GM13976 (cell line): Measurements from ENCODE around the gene GLIPR2.

Experiments
- DNase-seq: peaks from one replicate; pipeline ENCODE4 v3.0.0; 2012; ENCODE audit warnings: low spot score
- in situ Hi-C: fragments of 300-500 bp; cut with MboI; formaldehyde crosslinking; loops from one replicate; pipeline ENCODE4 v1.12.0; 2022; ENCODE audit warnings: low sequenced_read_pairs, mixed read lengths, inconsistent platforms; ENCODE audit not compliant: unreplicated experiment
- TF ChIP-seq, protein P1 (sequence below): IDR thresholded peaks from 2 replicates; pipeline ENCODE4 v1.5.1; 2012; ENCODE audit warnings: borderline replicate concordance, mild to moderate bottlenecking; ENCODE audit not compliant: insufficient read depth; ENCODE audit errors: extremely low read depth, missing control alignments, control extremely low read depth

The GLIPR2 gene

DNA sequence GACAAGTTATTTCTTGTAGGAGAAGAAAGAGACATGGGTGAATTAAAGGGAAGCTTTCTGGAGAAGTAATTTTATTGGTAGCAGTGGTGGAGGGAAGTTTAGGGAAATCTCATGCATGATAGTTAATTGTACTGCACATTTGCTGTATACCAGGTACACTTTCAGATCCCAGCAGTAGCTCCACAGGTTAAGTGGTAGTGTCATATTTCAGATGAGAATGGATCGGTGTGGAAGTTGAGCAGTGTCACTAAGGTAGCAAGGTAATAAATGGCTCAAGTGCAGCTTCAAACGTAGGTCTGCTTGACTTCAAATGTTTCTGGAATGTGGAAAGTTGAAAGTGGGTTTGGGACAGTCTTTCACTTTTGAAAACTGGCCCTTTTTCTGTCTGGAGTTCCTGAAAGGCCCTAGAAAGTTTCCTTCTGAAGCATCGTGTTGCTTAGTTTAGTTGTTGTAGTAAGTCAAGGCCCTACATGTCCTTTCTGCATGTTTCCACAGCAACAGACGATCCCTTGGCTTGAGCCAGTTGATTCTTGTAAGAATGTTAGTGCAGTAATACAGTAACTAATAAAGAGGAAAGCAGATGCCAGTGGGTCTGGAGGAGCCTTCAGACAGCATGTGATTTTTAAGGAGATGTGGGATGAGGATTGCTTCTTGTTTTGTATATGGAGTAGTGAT, 57.9 kb downstream of the GLIPR2 start:
- TF ChIP-seq, protein P1, sequence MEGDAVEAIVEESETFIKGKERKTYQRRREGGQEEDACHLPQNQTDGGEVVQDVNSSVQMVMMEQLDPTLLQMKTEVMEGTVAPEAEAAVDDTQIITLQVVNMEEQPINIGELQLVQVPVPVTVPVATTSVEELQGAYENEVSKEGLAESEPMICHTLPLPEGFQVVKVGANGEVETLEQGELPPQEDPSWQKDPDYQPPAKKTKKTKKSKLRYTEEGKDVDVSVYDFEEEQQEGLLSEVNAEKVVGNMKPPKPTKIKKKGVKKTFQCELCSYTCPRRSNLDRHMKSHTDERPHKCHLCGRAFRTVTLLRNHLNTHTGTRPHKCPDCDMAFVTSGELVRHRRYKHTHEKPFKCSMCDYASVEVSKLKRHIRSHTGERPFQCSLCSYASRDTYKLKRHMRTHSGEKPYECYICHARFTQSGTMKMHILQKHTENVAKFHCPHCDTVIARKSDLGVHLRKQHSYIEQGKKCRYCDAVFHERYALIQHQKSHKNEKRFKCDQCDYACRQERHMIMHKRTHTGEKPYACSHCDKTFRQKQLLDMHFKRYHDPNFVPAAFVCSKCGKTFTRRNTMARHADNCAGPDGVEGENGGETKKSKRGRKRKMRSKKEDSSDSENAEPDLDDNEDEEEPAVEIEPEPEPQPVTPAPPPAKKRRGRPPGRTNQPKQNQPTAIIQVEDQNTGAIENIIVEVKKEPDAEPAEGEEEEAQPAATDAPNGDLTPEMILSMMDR, result no peak
- DNase-seq, result no peak
- in situ Hi-C loops, result no loop called here

DNA sequence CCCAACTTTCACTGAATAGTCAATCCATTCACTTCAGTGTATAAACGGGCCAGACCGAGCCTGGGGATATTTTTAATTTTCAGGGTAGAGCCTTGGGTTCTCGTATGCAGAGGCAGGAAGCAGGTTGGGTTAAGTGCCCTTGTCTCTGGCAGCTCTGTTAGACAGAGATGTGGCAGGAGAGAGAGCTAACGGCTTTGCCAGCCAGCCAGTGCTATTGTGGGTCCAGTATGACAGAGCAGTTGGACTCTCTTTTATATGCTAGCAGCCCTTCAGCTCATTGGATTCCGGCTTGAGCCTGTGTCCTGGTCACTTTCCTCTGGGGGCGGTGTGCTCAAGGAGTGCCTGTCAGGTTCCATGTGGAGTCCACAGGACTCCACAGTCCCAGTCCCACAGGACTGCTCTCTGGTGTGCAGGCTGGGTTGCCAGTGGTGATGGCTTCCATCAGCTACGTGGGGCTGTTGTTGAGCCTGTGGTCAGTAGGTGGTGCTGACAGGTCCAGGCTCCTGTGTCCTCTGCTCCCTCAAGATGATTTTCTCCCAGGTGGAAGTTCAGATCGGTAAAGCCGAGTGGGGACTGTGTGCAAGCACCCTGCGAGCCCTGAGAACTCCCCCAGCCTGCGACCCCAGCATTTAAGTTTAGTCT, 68.5 kb downstream of the GLIPR2 start:
- TF ChIP-seq, protein P1, result no peak
- in situ Hi-C loops, result no loop called here
- no peak for DNase-seq

DNA sequence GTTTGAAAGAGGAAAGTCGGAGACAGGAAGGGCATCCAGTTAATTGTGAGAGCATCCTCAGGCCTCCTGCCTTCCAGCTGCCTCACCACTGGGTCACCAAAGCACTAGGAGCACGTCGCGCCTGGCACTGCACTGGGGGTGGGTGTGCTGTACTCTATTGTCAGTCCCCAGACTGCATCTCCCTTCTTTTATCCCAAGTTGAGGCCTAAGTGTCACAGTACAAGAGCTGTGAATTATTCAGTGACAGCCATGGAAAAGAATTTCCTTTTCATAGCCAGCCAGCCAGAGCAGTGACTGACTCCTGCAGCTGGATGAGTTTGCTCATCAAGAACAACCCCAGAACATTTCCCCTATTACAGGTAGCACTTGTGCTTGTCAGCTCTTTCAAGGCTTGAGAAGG, 70.5 kb downstream of the GLIPR2 start:
- TF ChIP-seq, protein P1, result no peak
- in situ Hi-C loops, result no loop called here
- DNase-seq, result no peak

DNA sequence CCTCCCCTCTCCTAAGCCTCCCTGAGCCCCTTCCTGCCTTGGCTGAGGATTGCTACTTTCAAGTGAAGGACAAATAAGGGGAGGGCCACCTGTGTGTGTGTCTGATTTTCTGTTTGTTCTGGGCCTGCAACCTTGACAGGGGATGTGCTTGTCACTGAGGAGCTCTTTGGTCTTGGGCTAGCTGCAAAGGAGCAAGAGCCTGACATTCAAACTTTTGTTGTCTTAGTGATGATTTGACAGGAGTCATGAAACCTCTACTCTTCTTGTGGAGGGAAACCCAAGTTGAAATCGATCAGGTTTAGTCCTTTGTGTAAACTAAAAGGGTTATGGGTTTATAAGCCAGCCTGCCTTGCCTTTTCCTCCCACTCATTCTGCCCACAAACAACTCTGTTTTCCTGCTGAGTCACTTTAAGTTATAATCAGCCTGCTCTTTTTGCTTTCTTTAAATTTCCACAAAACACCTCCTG, 71.0 kb downstream of the GLIPR2 start:
- TF ChIP-seq, protein P1, result no peak
- in situ Hi-C loops, result no loop called here
- no peak for DNase-seq

DNA sequence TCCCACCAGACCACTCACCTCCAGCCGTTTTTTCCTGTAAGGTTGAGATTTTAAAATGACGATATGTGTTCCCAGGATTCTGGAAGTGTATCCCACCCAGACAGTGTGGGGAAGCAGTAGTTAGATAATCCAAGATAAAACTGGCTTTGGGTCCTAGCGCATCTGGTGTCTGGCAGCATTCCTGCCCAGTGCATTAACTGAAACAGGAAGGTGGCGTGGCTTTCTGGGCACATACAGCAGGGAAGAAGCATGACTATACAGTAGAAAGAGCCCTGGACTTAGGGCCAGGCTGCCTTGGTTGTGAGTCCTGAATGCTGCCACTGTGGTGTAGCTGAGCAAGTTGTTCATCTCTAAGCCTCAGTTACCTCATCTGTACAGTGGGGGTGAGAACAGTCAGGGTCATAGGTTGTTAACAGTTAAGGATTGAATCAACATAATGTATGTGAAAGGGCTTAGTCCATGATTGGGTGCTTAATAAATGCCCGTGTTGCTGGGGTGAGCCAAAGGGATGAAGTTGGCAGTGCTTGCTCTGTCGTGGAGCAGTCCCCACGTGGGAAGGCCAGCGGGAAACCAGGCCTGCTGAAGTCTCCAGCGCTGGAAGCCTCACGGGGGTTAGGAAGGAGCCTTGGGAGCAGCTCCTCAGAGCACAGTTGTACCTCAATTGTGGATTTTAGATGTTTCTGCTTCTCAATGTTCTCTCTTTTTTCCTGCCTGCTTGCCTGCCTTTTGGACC, 72.2 kb downstream of the GLIPR2 start:
- DNase-seq, result no peak
- in situ Hi-C loops, result no loop called here
- TF ChIP-seq, protein P1, result no peak

DNA sequence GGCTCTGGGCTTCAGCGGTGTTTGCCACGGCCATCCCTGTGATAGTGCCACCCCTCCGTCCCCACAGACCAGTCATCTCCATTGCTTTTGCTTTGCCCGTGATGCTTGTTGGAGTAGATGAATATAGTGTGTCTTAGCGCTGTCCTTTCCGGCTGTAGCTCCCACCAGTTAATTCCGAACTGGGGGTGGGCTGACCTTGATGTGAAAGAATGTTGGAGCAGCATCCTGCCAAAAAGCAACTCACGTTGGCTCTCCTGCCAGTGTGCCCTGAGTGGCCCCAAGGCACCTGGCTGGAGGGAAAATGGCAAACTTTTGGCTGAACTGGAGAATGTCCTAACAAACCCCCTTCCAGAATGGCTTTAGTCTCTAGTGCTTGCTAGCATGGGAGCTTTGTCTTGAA, 74.2 kb downstream of the GLIPR2 start:
- in situ Hi-C loops, result no loop called here
- TF ChIP-seq, protein P1, result no peak
- DNase-seq, result no peak
